Ascending aorta (tissue), 2 donors: ENCODE data around the gene IL31. TPM values are rescaled to one million over a fixed set of nuclear protein-coding genes. Genes with fewer than 3 reads are reported as not detected.

ENCODE experiments used
- DNase-seq, 2 donors: peaks; one replicate each; pipeline ENCODE4 v3.0.0-alpha.2; 2019; ENCODE audit warnings: low spot score in 2 of 2
- H3K27ac ChIP-seq, 2 donors: fragments of 200-600 bp; sonication (generic); one replicate each; pipeline ENCODE4 v1.5.1; 2016 to 2017; ENCODE audit warnings: mild to moderate bottlenecking in 1 of 2
- H3K27me3 ChIP-seq: fragments of 200-600 bp; sonication (generic); one replicate; pipeline ENCODE4 v1.5.1; 2017
- H3K36me3 ChIP-seq, 2 donors: fragments of 200-600 bp; sonication (generic); one replicate each; pipeline ENCODE4 v1.5.1; 2016
- H3K4me1 ChIP-seq, 2 donors: fragments of 200-600 bp; sonication (generic); one replicate each; pipeline ENCODE4 v1.5.1; 2016 to 2017; ENCODE audit warnings: mild to moderate bottlenecking in 1 of 2
- H3K4me3 ChIP-seq, 2 donors: fragments of 200-600 bp; sonication (generic); one replicate each; pipeline ENCODE4 v1.5.1; 2016 to 2017; ENCODE audit warnings: mild to moderate bottlenecking in 1 of 2
- H3K9me3 ChIP-seq, 2 donors: fragments of 200-600 bp; sonication (generic); one replicate each; pipeline ENCODE4 v1.5.1; 2016
- CTCF ChIP-seq, 3 experiments: fragments of 200-600 bp in 2 of 3; fragments of 450-650 bp in 1 of 3; sonication (generic) in 2 of 3; IDR thresholded peaks; one replicate each; pipeline ENCODE4 v1.5.1; 2016 to 2019; ENCODE audit warnings: antibody characterized with exemption in 3 of 3, mild to moderate bottlenecking in 1 of 3, moderate library complexity in 1 of 3
- intact Hi-C: fragments of 100-400 bp; cut with DNase I; formaldehyde crosslinking; loops from one replicate; pipeline ENCODE4 v1.15.1; 2023
- total RNA-seq: library from RNA; depleted of rRNA; stranded (reverse); fragments of >200 nt; gene quantifications from one replicate; pipeline ENCODE4 v1.1.0, GENCODE V29; 2016

The IL31 gene
- total RNA-seq, 1 donor from 2014 or later, result not detected

- no peak for TF ChIP-seq CTCF (IDR thresholded peaks at IDR 0.05)
- H3K4me1 ChIP-seq, result no peaks in the 10 kb centered on the region
- H3K4me3 ChIP-seq, result no peak overlapping the region
- no peaks in the 10 kb centered on the region for H3K27me3 ChIP-seq
- peaks cover 64 to 73% of the 10 kb centered on the region in 2 donors for H3K36me3 ChIP-seq
- intact Hi-C loops, result no loop called here
- H3K9me3 ChIP-seq, result no peaks in the 10 kb centered on the region
- H3K27ac ChIP-seq, result no peak overlapping the region
- DNase-seq, result no peak
Observed at GRCh38 chr12:122133192-122133950, 40.6 kb downstream of the IL31 start.

GRCh38 chr12:122130150-122130549 is 43.9 kb downstream of the IL31 start:
- Histone ChIP-seq H3K27ac (no peak overlapping the region), H3K4me3 (no peak overlapping the region), H3K36me3 (peaks cover 62 to 64% of the 10 kb centered on the region in 2 donors), H3K27me3 (no peaks in the 10 kb centered on the region), H3K4me1 (no peaks in the 10 kb centered on the region), H3K9me3 (no peaks in the 10 kb centered on the region)
- intact Hi-C loops, result no loop called here
- no peak for TF ChIP-seq CTCF (IDR thresholded peaks at IDR 0.05)
- DNase-seq, result no peak

- Histone ChIP-seq H3K36me3 (peaks cover 56% of the 10 kb centered on the region in 2 donors), H3K4me3 (no peak overlapping the region), H3K4me1 (peaks cover 0 to 4% of the 10 kb centered on the region in 2 donors), H3K27ac (no peak overlapping the region), H3K27me3 (no peaks in the 10 kb centered on the region), H3K9me3 (no peaks in the 10 kb centered on the region)
- intact Hi-C loops, result no loop called here
- TF ChIP-seq CTCF (IDR thresholded peaks at IDR 0.05), result no peak
- DNase-seq, result no peak
Observed at GRCh38 chr12:122129131-122129530, 44.9 kb downstream of the IL31 start.

GRCh38 chr12:122128481-122128880 is 45.5 kb downstream of the IL31 start:
- Histone ChIP-seq H3K27ac (no peak overlapping the region), H3K4me3 (no peak overlapping the region), H3K9me3 (no peaks in the 10 kb centered on the region), H3K36me3 (peaks cover 50% of the 10 kb centered on the region in 2 donors), H3K27me3 (no peaks in the 10 kb centered on the region), H3K4me1 (peaks cover 0 to 5% of the 10 kb centered on the region in 2 donors)
- intact Hi-C loops, result no loop called here
- TF ChIP-seq CTCF (IDR thresholded peaks at IDR 0.05), result no peak
- no peak for DNase-seq

GRCh38 chr12:122127839-122128238 is 46.2 kb downstream of the IL31 start:
- Histone ChIP-seq H3K27ac (no peak overlapping the region), H3K27me3 (no peaks in the 10 kb centered on the region), H3K36me3 (peaks cover 44 to 45% of the 10 kb centered on the region in 2 donors), H3K4me3 (no peak overlapping the region), H3K4me1 (peaks cover 0 to 10% of the 10 kb centered on the region in 2 donors), H3K9me3 (no peaks in the 10 kb centered on the region)
- no peak for DNase-seq
- intact Hi-C loops, result no loop called here
- TF ChIP-seq CTCF (IDR thresholded peaks at IDR 0.05), result no peak
